Measurements from ENCODE around the gene BTN1A1.

DNA sequence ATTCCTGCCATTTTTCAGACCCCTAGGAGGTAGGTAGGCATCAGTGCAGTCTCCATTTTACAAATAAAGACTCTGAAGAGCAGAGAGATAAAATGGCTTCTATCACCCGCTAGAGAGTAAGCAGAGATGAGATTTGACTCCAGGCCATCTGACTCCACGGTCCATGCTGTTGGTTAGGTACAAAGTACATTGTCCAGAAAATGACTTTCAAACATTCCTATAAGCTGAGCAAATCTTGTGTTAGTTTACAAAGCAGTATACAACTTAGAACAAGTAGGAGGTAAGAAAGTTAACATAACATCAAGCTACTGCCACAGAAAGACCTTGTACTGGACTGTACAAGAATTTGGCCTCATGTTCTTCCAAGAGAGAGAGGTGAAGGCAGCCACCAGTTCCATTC is 14.9 kb downstream of the BTN1A1 start:
- TF ChIP-seq, protein P1, sequence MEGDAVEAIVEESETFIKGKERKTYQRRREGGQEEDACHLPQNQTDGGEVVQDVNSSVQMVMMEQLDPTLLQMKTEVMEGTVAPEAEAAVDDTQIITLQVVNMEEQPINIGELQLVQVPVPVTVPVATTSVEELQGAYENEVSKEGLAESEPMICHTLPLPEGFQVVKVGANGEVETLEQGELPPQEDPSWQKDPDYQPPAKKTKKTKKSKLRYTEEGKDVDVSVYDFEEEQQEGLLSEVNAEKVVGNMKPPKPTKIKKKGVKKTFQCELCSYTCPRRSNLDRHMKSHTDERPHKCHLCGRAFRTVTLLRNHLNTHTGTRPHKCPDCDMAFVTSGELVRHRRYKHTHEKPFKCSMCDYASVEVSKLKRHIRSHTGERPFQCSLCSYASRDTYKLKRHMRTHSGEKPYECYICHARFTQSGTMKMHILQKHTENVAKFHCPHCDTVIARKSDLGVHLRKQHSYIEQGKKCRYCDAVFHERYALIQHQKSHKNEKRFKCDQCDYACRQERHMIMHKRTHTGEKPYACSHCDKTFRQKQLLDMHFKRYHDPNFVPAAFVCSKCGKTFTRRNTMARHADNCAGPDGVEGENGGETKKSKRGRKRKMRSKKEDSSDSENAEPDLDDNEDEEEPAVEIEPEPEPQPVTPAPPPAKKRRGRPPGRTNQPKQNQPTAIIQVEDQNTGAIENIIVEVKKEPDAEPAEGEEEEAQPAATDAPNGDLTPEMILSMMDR (optimal IDR thresholded peaks at IDR 0.05 in 1 of 3, IDR thresholded peaks at IDR 0.05 in 1 of 3, conservative IDR thresholded peaks at IDR 0.05 in 1 of 3; ENCODE audit: extremely low read depth in 1 of 3, insufficient read depth in 2 of 3, low read length in 3 of 3): no peak
- no peak for TF ChIP-seq EZH2 (IDR thresholded peaks at IDR 0.05; ENCODE audit: low read length)

All from keratinocyte (primary cell).